ENCODE measurements around the gene UAP1L1. TPM values are rescaled to one million over a fixed set of nuclear protein-coding genes. Genes with fewer than 3 reads are reported as not detected.
A peak's percentile ranks its signal among the peaks of the same experiment; 100 is the strongest.

UAP1L1 gene
- total RNA-seq, 2 donors from 2014 or later, result 13.5 to 14.0 TPM

GRCh38 chr9:137084526-137084925 lies 7.2 kb downstream of the UAP1L1 start:
- DNase-seq, result no peak

GRCh38 chr9:137085920-137086530 lies 8.7 kb downstream of the UAP1L1 start:
- intact Hi-C loops (cut with DNase I), result no loop called here
- ATAC-seq (peak; percentile 38 to 40), DNase-seq (peak; percentile 68)

More at GRCh38 chr9:137084526-137084925, 7.2 kb downstream of the UAP1L1 start:
- no peak for ATAC-seq
- intact Hi-C loops (cut with DNase I), result no loop called here

GRCh38 chr9:137086531-137087408 lies 9.5 kb downstream of the UAP1L1 start, which contains the start of gene MAN1B1:
Gene MAN1B1, plus strand, starts transcription at chr9:137086985. Its CDS starts 15 bp downstream, at chr9:137087000.
- ATAC-seq, result peak; percentile 92 to 95
- intact Hi-C loops (cut with DNase I), result no loop called here

GRCh38 chr9:137087409-137087925 lies 10.2 kb downstream of the UAP1L1 start:
- ATAC-seq, result peak in 1 of 2 donors; percentile 0
- intact Hi-C loops (cut with DNase I), result no loop called here

More at GRCh38 chr9:137086531-137087408, 9.5 kb downstream of the UAP1L1 start, which contains the start of gene MAN1B1:
- peak; percentile 99 for DNase-seq

GRCh38 chr9:137088121-137088520 lies 10.8 kb downstream of the UAP1L1 start:
- ATAC-seq (no peak), DNase-seq (no peak)
- intact Hi-C loops (cut with DNase I), result no loop called here

More at GRCh38 chr9:137087409-137087925, 10.2 kb downstream of the UAP1L1 start:
- DNase-seq, result peak; percentile 34

- DNase-seq (peak; percentile 19), ATAC-seq (no peak)
- intact Hi-C loops (cut with DNase I), result no loop called here
These were observed 12.1 kb downstream of the UAP1L1 start for GRCh38 chr9:137089232-137089947.

- ATAC-seq, result peak; percentile 29 to 47
- intact Hi-C loops (cut with DNase I), result no loop called here
- DNase-seq, result peak; percentile 27
These were observed 18.6 kb downstream of the UAP1L1 start for GRCh38 chr9:137095664-137096517.

- intact Hi-C loops (cut with DNase I), result no loop called here
- no peak for DNase-seq
- ATAC-seq, result no peak
These were observed 19.6 kb downstream of the UAP1L1 start for GRCh38 chr9:137096785-137097546.

- intact Hi-C loops (cut with DNase I), result no loop called here
- DNase-seq, result no peak
- peak in 1 of 2 donors; percentile 22 for ATAC-seq
These were observed 20.6 kb downstream of the UAP1L1 start for GRCh38 chr9:137097761-137098462.

GRCh38 chr9:137099231-137099630 lies 21.9 kb downstream of the UAP1L1 start:
- ATAC-seq (no peak), DNase-seq (no peak)
- intact Hi-C loops (cut with DNase I), result no loop called here

GRCh38 chr9:137103206-137103999 lies 26.1 kb downstream of the UAP1L1 start:
- ATAC-seq (no peak), DNase-seq (no peak)
- intact Hi-C loops (cut with DNase I), result no loop called here

GRCh38 chr9:137105814-137106661 lies 28.7 kb downstream of the UAP1L1 start:
- ATAC-seq (no peak), DNase-seq (no peak)
- intact Hi-C loops (cut with DNase I), result no loop called here

GRCh38 chr9:137106662-137107250 lies 29.4 kb downstream of the UAP1L1 start:
- ATAC-seq (no peak), DNase-seq (no peak)
- intact Hi-C loops (cut with DNase I), result no loop called here

- no peak for DNase-seq
- intact Hi-C loops (cut with DNase I), result no loop called here
- no peak for ATAC-seq
These were observed 30.1 kb downstream of the UAP1L1 start for GRCh38 chr9:137107312-137107921.

- intact Hi-C loops (cut with DNase I), result no loop called here
- no peak for ATAC-seq
- DNase-seq, result no peak
These were observed 30.7 kb downstream of the UAP1L1 start for GRCh38 chr9:137107982-137108381.

Measured in left cardiac atrium (tissue), 4 donors.